Breast epithelium (tissue), 4 donors: ENCODE data around the gene CNBP. TPM values are rescaled to one million over a fixed set of nuclear protein-coding genes. Genes with fewer than 3 reads are reported as not detected.
"Not testable (repeated sequence)": the region's sequence is repeated elsewhere in the genome, so short reads cannot be mapped to it uniquely, and the experiment has no call there.

Experiments
- DNase-seq, 2 donors: peaks; one replicate each; pipeline ENCODE4 v3.0.0-alpha.2; 2019; ENCODE audit warnings: low spot score in 2 of 2
- H3K27ac ChIP-seq, 2 donors: fragments of 200-600 bp; sonication (generic) in 1 of 2; one replicate each; pipeline ENCODE4 v1.5.1; 2016 to 2019; ENCODE audit warnings: mild to moderate bottlenecking in 1 of 2
- H3K27me3 ChIP-seq, 2 donors: fragments of 200-600 bp; sonication (generic) in 1 of 2; one replicate each; pipeline versions ENCODE4 v1.5.1 to v1.6.0; 2017 to 2019; ENCODE audit warnings: control low read depth in 1 of 2, mild to moderate bottlenecking in 1 of 2
- H3K36me3 ChIP-seq: fragments of 200-600 bp; one replicate; pipeline ENCODE4 v1.5.1; 2019
- H3K4me1 ChIP-seq, 2 donors: fragments of 200-600 bp; sonication (generic); one replicate each; pipeline ENCODE4 v1.5.1; 2016 to 2019; ENCODE audit warnings: control low read depth in 1 of 2
- H3K4me3 ChIP-seq, 3 donors: fragments of 200-600 bp; sonication (generic); 1 replicate in 2 of 3; 2 replicates in 1 of 3; pipeline ENCODE4 v1.5.1; 2016 to 2019; ENCODE audit warnings: mild to moderate bottlenecking in 3 of 3, moderate library complexity in 2 of 3
- H3K9me3 ChIP-seq, 2 donors: fragments of 200-600 bp; sonication (generic) in 1 of 2; one replicate each; pipeline ENCODE4 v1.5.1; 2016 to 2019; ENCODE audit warnings: control low read depth in 1 of 2
- POLR2A ChIP-seq: fragments of 450-650 bp; IDR thresholded peaks from one replicate; pipeline ENCODE4 v1.6.1; 2016; ENCODE audit warnings: antibody characterized with exemption, mild to moderate bottlenecking, moderate library complexity
- POLR2AphosphoS5 ChIP-seq, 3 donors: sonication (generic); formaldehyde crosslinking; IDR thresholded peaks; one replicate each; pipeline ENCODE4 v1.6.1; 2017; ENCODE audit warnings: antibody characterized with exemption in 3 of 3
- intact Hi-C: fragments of 100-400 bp; cut with DNase I; formaldehyde crosslinking; loops from one replicate; pipeline ENCODE4 v1.15.1; 2023; ENCODE audit warnings: low total_unique reads
- total RNA-seq, 3 donors: library from RNA; depleted of rRNA; stranded (reverse); fragments of >200 nt; gene quantifications; one replicate each; pipeline ENCODE4 v1.1.0, GENCODE V29; 2016
- TF ChIP-seq, protein P1 (sequence below), 3 donors: fragments of 450-650 bp; IDR thresholded peaks; one replicate each; pipeline ENCODE4 v1.5.1; 2016 to 2017; ENCODE audit warnings: antibody characterized with exemption in 3 of 3, mild to moderate bottlenecking in 3 of 3, moderate library complexity in 3 of 3

CNBP gene
- total RNA-seq, 3 donors from 2014 or later, result 384 to 521 (median 495) TPM

DNA sequence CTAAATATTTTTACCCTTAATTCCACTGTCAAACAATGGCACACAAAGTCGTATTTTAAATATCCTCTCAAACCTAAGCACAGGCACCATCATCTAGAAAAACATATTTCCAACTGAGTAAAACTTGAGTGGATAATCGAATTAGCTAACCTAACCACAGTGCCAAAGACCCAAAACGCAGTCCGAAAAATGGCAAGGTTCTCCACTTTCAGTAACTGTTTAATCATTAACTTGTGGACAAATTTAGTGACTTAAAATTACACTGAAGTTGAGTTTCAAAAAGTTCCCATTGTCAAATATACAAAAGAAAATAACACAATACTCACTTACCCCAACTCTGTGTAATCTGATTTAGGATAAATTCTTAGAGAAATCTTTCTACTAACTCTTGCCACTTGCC is 10.0 kb downstream of the CNBP start:
- TF ChIP-seq POLR2A (no peak), POLR2AphosphoS5 (IDR thresholded peaks at IDR 0.05) (no peak)
- TF ChIP-seq, protein P1, sequence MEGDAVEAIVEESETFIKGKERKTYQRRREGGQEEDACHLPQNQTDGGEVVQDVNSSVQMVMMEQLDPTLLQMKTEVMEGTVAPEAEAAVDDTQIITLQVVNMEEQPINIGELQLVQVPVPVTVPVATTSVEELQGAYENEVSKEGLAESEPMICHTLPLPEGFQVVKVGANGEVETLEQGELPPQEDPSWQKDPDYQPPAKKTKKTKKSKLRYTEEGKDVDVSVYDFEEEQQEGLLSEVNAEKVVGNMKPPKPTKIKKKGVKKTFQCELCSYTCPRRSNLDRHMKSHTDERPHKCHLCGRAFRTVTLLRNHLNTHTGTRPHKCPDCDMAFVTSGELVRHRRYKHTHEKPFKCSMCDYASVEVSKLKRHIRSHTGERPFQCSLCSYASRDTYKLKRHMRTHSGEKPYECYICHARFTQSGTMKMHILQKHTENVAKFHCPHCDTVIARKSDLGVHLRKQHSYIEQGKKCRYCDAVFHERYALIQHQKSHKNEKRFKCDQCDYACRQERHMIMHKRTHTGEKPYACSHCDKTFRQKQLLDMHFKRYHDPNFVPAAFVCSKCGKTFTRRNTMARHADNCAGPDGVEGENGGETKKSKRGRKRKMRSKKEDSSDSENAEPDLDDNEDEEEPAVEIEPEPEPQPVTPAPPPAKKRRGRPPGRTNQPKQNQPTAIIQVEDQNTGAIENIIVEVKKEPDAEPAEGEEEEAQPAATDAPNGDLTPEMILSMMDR (IDR thresholded peaks at IDR 0.05), result no peak
- no peaks in the 10 kb centered on the region for H3K9me3 ChIP-seq
- H3K4me3 ChIP-seq, result peak overlapping the region in 1 of 3 donors; percentile 14
- H3K27ac ChIP-seq, result no peak overlapping the region
- H3K36me3 ChIP-seq, result peaks cover 12% of the 10 kb centered on the region
- H3K4me1 ChIP-seq, result peaks cover 8 to 25% of the 10 kb centered on the region in 2 donors
- H3K27me3 ChIP-seq, result no peaks in the 10 kb centered on the region
- intact Hi-C loops, result no loop called here
- DNase-seq, result no peak

DNA sequence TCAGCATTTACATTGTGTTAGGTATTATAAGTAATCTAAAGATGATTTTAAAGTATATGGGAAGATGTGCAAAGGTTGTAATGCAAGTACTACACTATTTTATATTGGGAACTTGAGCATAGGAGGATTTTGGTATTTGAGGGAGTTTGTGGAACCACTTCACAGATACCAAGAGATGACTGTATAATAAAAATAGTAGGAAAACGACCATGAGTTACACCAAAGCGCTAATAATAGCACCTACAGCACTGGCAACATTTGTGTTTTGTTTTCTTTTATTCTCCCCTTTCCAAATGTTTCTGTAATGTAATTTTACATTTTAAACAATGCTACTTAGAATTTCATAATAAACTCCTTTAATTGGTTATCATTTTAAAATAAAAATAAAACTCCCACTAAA is 10.5 kb downstream of the CNBP start:
- TF ChIP-seq, protein P1 (IDR thresholded peaks at IDR 0.05), result no peak
- TF ChIP-seq POLR2A (no peak), POLR2AphosphoS5 (IDR thresholded peaks at IDR 0.05) (no peak)
- no peak overlapping the region for H3K27ac ChIP-seq
- peaks cover 12% of the 10 kb centered on the region for H3K36me3 ChIP-seq
- H3K4me3 ChIP-seq, result no peak overlapping the region
- no peaks in the 10 kb centered on the region for H3K27me3 ChIP-seq
- no peak for DNase-seq
- H3K9me3 ChIP-seq, result no peaks in the 10 kb centered on the region
- H3K4me1 ChIP-seq, result peaks cover 8 to 23% of the 10 kb centered on the region in 2 donors
- intact Hi-C loops, result no loop called here

DNA sequence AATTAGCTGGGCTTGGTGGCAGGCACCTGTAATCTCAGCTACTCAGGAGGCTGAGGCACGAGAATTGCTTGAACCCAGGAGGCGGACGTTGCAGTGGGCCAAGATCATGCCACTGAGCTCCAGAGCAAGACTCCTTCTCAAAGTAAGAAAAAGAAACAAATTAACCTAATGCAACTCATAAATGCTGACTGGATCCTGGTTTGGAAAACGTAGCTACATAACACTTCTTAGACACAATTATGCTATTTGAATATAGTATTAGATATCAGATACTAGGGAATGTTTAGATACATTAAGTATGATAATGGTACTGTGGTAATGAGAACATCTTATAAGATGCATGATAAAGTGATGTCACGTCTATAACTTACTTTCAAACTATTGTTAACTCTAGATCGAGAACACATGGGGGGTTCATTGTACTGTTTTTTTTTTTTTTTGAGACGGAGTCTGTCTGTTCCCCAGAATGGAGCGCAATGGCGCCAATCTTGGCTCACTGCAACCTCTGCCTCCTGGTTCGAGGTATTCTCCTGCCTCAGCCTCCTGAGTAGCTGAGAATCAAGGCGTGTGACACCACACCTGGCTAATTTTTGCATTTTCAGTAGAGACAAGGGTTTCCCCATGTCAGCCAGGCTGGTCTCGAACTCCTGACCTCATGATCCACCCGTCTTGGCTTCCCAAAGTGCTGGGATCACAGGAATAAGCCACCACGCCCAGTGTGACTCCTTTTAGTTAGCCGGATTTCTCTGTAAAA is 16.9 kb downstream of the CNBP start:
- Histone ChIP-seq H3K4me3 (no peak overlapping the region), H3K27me3 (no peaks in the 10 kb centered on the region), H3K4me1 (no peaks in the 10 kb centered on the region), H3K27ac (no peak overlapping the region), H3K36me3 (peaks cover 18% of the 10 kb centered on the region), H3K9me3 (no peaks in the 10 kb centered on the region)
- no peak for TF ChIP-seq POLR2A
- TF ChIP-seq, protein P1 (IDR thresholded peaks at IDR 0.05), result no peak
- TF ChIP-seq POLR2AphosphoS5 (IDR thresholded peaks at IDR 0.05), result no peak
- intact Hi-C loops, result no loop called here
- no peak for DNase-seq

DNA sequence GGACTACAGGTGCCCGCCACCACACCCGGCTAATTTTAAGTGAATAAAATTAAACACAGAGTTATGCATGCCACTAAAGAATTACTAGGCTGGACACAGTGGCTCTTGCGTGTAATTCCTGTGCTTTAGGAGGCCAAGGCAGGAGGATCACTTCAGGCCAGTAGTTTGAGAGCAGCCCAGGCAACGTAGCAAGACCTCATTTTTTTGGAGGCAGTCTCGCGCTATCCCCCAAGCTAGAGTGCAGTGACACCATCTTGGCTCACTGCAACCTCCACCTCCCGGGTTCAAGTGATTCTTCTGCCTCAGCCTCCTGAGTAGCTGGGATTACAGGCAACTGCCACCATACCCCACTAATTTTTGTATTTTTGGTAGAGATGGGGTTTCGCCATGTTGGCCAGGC is 18.1 kb downstream of the CNBP start:
- H3K4me3 ChIP-seq, H3K9me3 ChIP-seq, H3K27me3 ChIP-seq, intact Hi-C loops, H3K27ac ChIP-seq, H3K36me3 ChIP-seq, H3K4me1 ChIP-seq, DNase-seq: not testable (repeated sequence)

DNA sequence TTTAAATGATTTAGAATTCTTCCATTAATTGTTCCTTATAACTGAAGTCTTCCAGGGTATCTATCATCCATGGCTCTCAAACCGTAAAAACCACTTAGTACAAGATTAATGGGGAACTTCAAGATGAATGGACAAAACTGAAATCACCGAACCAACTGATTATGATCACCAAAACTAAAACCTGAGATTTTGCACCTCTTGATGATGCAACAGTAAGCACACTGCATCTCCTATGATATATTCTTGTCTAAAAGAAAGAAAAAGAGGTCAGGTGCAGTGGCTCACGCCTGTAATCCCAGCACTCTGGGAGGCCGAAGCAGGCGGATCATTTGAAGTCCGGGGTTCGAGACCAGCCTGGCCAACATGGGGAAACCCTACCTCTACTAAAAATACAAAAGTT is 19.2 kb downstream of the CNBP start:
- peaks cover 1 to 3% of the 10 kb centered on the region in 2 donors for H3K4me1 ChIP-seq
- H3K27me3 ChIP-seq, result no peaks in the 10 kb centered on the region
- no peak for DNase-seq
- TF ChIP-seq POLR2A (no peak), POLR2AphosphoS5 (IDR thresholded peaks at IDR 0.05) (no peak)
- TF ChIP-seq, protein P1 (IDR thresholded peaks at IDR 0.05), result no peak
- H3K27ac ChIP-seq, result no peak overlapping the region
- H3K36me3 ChIP-seq, result peaks cover 6% of the 10 kb centered on the region
- H3K4me3 ChIP-seq, result no peak overlapping the region
- no peaks in the 10 kb centered on the region for H3K9me3 ChIP-seq
- intact Hi-C loops, result no loop called here
